ENCODE results near the gene RBM33. TPM values are rescaled to one million over a fixed set of nuclear protein-coding genes. Genes with fewer than 3 reads are reported as not detected.

RBM33 gene
- total RNA-seq, 2 donors from 2014 or later, result 86.8 to 87.1 TPM

DNA sequence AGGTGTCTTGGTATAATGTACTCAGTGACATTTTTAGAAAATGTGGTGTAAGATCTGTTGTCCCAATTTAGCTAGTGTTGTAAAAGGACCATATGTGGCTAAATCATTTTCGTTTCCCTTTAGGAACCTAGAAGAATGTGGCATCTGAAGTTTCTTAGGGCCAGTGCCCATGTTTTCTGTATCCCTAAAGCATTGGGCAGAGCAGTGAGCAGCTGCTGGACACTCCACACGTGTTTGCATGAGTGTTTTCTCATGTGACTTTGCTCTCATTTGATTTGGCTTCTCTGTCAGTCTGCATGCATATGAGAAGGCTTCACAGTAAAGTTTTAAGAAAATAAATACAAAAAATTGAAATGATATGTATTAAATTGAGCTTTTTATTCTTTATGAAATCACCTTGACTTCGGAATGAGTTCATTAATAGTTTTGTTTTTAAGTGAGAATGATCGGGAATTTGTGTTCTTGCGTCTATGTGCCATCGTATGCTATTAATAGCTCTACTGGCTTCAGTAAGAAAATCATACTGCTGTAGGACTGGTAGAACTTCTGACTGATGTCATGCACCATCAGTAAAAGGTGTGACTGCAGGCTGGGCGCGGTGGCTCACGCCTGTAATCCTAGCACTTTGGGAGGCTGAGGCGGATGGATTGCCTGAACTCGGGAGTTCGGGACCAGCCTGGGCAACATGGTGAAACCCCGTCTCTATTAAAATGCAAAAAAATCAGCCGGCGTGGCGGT lies 61.3 kb downstream of the RBM33 start:
- DNase-seq, result no peak
- Histone ChIP-seq H3K9ac (ENCODE audit: extremely low read depth, low read length, poor library complexity, severe bottlenecking) (no peak overlapping the region), H3K36me3 (ENCODE audit: control insufficient read depth, insufficient read depth, low read length) (peaks cover 92% of the 10 kb centered on the region), H3K27me3 (ENCODE audit: control insufficient read depth, insufficient read depth, low read length, poor library complexity, severe bottlenecking) (no peaks in the 10 kb centered on the region), H3K4me1 (ENCODE audit: control insufficient read depth, insufficient read depth, low read length) (no peaks in the 10 kb centered on the region), H3K27ac (ENCODE audit: low read depth, low read length) (no peak overlapping the region), H3K9me3 (ENCODE audit: control insufficient read depth, low read length) (no peaks in the 10 kb centered on the region), H3K4me3 (ENCODE audit: low read length) (no peak overlapping the region)
- 92 to 95% methylated on average over 13 to 16 of the region's 16 CpGs for WGBS, 2 experiments (ENCODE audit: insufficient coverage in 1 of 2, insufficient read length in 1 of 2)
- H3K27me3 Mint-ChIP-seq (ENCODE audit: insufficient read depth), result no peaks in the 10 kb centered on the region
- TF ChIP-seq, protein P1, sequence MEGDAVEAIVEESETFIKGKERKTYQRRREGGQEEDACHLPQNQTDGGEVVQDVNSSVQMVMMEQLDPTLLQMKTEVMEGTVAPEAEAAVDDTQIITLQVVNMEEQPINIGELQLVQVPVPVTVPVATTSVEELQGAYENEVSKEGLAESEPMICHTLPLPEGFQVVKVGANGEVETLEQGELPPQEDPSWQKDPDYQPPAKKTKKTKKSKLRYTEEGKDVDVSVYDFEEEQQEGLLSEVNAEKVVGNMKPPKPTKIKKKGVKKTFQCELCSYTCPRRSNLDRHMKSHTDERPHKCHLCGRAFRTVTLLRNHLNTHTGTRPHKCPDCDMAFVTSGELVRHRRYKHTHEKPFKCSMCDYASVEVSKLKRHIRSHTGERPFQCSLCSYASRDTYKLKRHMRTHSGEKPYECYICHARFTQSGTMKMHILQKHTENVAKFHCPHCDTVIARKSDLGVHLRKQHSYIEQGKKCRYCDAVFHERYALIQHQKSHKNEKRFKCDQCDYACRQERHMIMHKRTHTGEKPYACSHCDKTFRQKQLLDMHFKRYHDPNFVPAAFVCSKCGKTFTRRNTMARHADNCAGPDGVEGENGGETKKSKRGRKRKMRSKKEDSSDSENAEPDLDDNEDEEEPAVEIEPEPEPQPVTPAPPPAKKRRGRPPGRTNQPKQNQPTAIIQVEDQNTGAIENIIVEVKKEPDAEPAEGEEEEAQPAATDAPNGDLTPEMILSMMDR (conservative IDR thresholded peaks at IDR 0.05), result no peak
- peaks cover 4% of the 10 kb centered on the region for H3K4me1 Mint-ChIP-seq
- no peak overlapping the region for H3K4me3 Mint-ChIP-seq
- H3K27ac Mint-ChIP-seq, result peak overlapping the region; percentile 13
- no peaks in the 10 kb centered on the region for H3K9me3 Mint-ChIP-seq
- H3K36me3 Mint-ChIP-seq (ENCODE audit: low read depth), result peaks cover 56% of the 10 kb centered on the region

DNA sequence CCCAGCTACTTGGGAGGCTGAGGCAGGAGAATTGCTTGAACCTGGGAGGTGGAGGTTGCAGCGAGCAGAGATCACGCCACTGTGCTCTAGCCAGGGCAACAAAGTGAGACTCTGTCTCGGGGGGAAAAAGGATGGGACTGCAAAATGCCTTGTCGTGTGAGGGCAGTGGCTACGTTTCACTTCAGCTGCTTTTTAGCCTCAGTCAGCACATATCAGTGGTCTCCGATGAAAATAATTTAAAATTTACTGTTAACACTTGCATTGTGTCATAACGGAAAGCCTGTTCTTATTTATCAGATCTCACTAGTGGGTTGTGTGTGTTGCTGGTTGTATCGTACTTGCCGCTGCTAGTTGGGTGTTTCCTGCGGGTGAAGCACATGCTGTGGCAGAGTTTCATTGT lies 61.9 kb downstream of the RBM33 start:
- 95 to 96% methylated on average over 7 to 10 of the region's 10 CpGs for WGBS, 2 experiments (ENCODE audit: insufficient coverage in 1 of 2, insufficient read length in 1 of 2)
- no peak overlapping the region for H3K4me3 Mint-ChIP-seq
- no peak for DNase-seq
- Histone ChIP-seq H3K27me3 (ENCODE audit: control insufficient read depth, insufficient read depth, low read length, poor library complexity, severe bottlenecking) (no peaks in the 10 kb centered on the region), H3K27ac (ENCODE audit: low read depth, low read length) (no peak overlapping the region), H3K36me3 (ENCODE audit: control insufficient read depth, insufficient read depth, low read length) (peaks cover 92% of the 10 kb centered on the region), H3K9me3 (ENCODE audit: control insufficient read depth, low read length) (no peaks in the 10 kb centered on the region), H3K4me1 (ENCODE audit: control insufficient read depth, insufficient read depth, low read length) (no peaks in the 10 kb centered on the region), H3K4me3 (ENCODE audit: low read length) (no peak overlapping the region), H3K9ac (ENCODE audit: extremely low read depth, low read length, poor library complexity, severe bottlenecking) (no peak overlapping the region)
- peaks cover 56% of the 10 kb centered on the region for H3K36me3 Mint-ChIP-seq (ENCODE audit: low read depth)
- no peaks in the 10 kb centered on the region for H3K9me3 Mint-ChIP-seq
- H3K27ac Mint-ChIP-seq, result peak overlapping the region; percentile 25
- TF ChIP-seq, protein P1 (conservative IDR thresholded peaks at IDR 0.05), result no peak
- peaks cover 4% of the 10 kb centered on the region for H3K4me1 Mint-ChIP-seq
- no peaks in the 10 kb centered on the region for H3K27me3 Mint-ChIP-seq (ENCODE audit: insufficient read depth)

DNA sequence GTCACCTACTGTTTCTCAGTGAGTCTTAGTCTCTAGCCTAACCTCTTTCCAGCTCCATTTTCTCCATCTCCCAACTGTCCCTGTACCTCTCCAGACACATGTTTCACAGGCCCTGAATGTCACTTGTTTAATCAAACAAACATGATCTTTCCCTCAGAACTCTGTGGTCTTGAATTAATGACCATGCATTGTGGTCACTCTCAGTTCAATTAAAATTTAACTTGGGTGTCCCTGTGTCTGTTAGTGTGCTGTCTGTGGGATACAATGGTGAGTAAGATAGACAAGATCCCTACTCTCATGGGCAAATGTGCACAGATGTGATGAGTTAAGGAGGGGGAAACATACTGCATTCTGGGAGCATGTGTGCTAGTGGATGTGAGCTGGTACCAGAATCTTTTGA lies 65.0 kb downstream of the RBM33 start:
- Histone ChIP-seq H3K27me3 (ENCODE audit: control insufficient read depth, insufficient read depth, low read length, poor library complexity, severe bottlenecking) (no peaks in the 10 kb centered on the region), H3K36me3 (ENCODE audit: control insufficient read depth, insufficient read depth, low read length) (peaks cover 83% of the 10 kb centered on the region), H3K9ac (ENCODE audit: extremely low read depth, low read length, poor library complexity, severe bottlenecking) (no peak overlapping the region), H3K4me3 (ENCODE audit: low read length) (no peak overlapping the region), H3K27ac (ENCODE audit: low read depth, low read length) (no peak overlapping the region), H3K4me1 (ENCODE audit: control insufficient read depth, insufficient read depth, low read length) (no peaks in the 10 kb centered on the region), H3K9me3 (ENCODE audit: control insufficient read depth, low read length) (no peaks in the 10 kb centered on the region)
- H3K36me3 Mint-ChIP-seq (ENCODE audit: low read depth), result peaks cover 56% of the 10 kb centered on the region
- H3K27me3 Mint-ChIP-seq (ENCODE audit: insufficient read depth), result no peaks in the 10 kb centered on the region
- no peaks in the 10 kb centered on the region for H3K9me3 Mint-ChIP-seq
- TF ChIP-seq, protein P1 (conservative IDR thresholded peaks at IDR 0.05), result no peak
- no peak overlapping the region for H3K4me3 Mint-ChIP-seq
- no peaks in the 10 kb centered on the region for H3K4me1 Mint-ChIP-seq
- no peak overlapping the region for H3K27ac Mint-ChIP-seq
- DNase-seq, result no peak
